Endodermal cell (in vitro differentiated cells): ENCODE measurements around the gene APBA2. TPM values are rescaled to one million over a fixed set of nuclear protein-coding genes. Genes with fewer than 3 reads are reported as not detected.

Experiments
- DNase-seq: peaks from one replicate; pipeline ENCODE4 v3.0.0-alpha.2; 2017
- H3K27ac ChIP-seq: 2 replicates; pipeline ENCODE4 v1.5.1; 2013; ENCODE audit warnings: mild to moderate bottlenecking, low read depth, low read length, moderate library complexity
- H3K27me3 ChIP-seq: 2 replicates; pipeline ENCODE4 v1.6.1; 2013; ENCODE audit warnings: mild to moderate bottlenecking, low read length, moderate library complexity; ENCODE audit not compliant: insufficient read depth, control insufficient read depth, poor library complexity, severe bottlenecking
- H3K36me3 ChIP-seq: 2 replicates; pipeline ENCODE4 v1.7.0; 2013; ENCODE audit warnings: mild to moderate bottlenecking, low read length, moderate library complexity; ENCODE audit not compliant: control insufficient read depth, insufficient read depth
- H3K4me1 ChIP-seq: one replicate; pipeline ENCODE4 v1.7.0; 2013; ENCODE audit warnings: low read length; ENCODE audit not compliant: control insufficient read depth, insufficient read depth
- H3K4me3 ChIP-seq: 2 replicates; pipeline ENCODE4 v1.5.1; 2013; ENCODE audit warnings: mild to moderate bottlenecking, low read length, moderate library complexity
- H3K9ac ChIP-seq: 2 replicates; pipeline ENCODE4 v1.6.1; 2013; ENCODE audit warnings: mild to moderate bottlenecking, low read length, moderate library complexity; ENCODE audit not compliant: poor library complexity, severe bottlenecking; ENCODE audit errors: extremely low read depth
- H3K9me3 ChIP-seq: 2 replicates; pipeline ENCODE4 v1.6.1; 2013; ENCODE audit warnings: mild to moderate bottlenecking, low read length, moderate library complexity; ENCODE audit not compliant: control insufficient read depth
- H3K27ac Mint-ChIP-seq: 2 replicates; pipeline ENCODE4 v1.8.0; 2020; ENCODE audit warnings: mixed read lengths
- H3K27me3 Mint-ChIP-seq: 2 replicates; pipeline ENCODE4 v1.8.0; 2021; ENCODE audit warnings: mild to moderate bottlenecking, mixed read lengths; ENCODE audit not compliant: insufficient read depth
- H3K36me3 Mint-ChIP-seq: 2 replicates; pipeline ENCODE4 v1.8.0; 2020; ENCODE audit warnings: low read depth, mixed read lengths
- H3K4me1 Mint-ChIP-seq: 2 replicates; pipeline ENCODE4 v1.8.0; 2020; ENCODE audit warnings: mixed read lengths
- H3K4me3 Mint-ChIP-seq: 2 replicates; pipeline ENCODE4 v1.8.0; 2020; ENCODE audit warnings: mild to moderate bottlenecking, moderate library complexity, mixed read lengths
- H3K9me3 Mint-ChIP-seq: 2 replicates; pipeline ENCODE4 v1.8.0; 2020; ENCODE audit warnings: mild to moderate bottlenecking, mixed read lengths
- WGBS, 2 experiments: methylation state at CpG; one replicate each; pipeline versions ENCODE4 v1.1.5 to v1.1.7; 2013; ENCODE audit warnings: missing lambda C conversion rate in 2 of 2, mixed read lengths in 1 of 2; ENCODE audit not compliant: insufficient coverage in 1 of 2, insufficient read length in 1 of 2; 5-methylcytosine and 5-hydroxymethylcytosine counted together
- total RNA-seq, 2 donors: library from RNA; stranded (reverse); fragmentation: NEBNext Ultra II Directional in 1 of 2; extraction: Animal tissue kit (Norgen Biotek cat#: 25700) in 1 of 2; gene quantifications; 2 replicates in 1 of 2; 3 replicates in 1 of 2; pipeline ENCODE4 v1.2.1, GENCODE V29; 2021
- TF ChIP-seq, protein P1 (sequence below): fragments of 200-600 bp; sonication (generic); conservative IDR thresholded peaks from 2 replicates; pipeline ENCODE4 v1.5.0; 2021; ENCODE audit warnings: antibody characterized with exemption, mild to moderate bottlenecking

APBA2 gene
- total RNA-seq, 2 donors from 2014 or later = 27.1 to 27.3 TPM

DNA sequence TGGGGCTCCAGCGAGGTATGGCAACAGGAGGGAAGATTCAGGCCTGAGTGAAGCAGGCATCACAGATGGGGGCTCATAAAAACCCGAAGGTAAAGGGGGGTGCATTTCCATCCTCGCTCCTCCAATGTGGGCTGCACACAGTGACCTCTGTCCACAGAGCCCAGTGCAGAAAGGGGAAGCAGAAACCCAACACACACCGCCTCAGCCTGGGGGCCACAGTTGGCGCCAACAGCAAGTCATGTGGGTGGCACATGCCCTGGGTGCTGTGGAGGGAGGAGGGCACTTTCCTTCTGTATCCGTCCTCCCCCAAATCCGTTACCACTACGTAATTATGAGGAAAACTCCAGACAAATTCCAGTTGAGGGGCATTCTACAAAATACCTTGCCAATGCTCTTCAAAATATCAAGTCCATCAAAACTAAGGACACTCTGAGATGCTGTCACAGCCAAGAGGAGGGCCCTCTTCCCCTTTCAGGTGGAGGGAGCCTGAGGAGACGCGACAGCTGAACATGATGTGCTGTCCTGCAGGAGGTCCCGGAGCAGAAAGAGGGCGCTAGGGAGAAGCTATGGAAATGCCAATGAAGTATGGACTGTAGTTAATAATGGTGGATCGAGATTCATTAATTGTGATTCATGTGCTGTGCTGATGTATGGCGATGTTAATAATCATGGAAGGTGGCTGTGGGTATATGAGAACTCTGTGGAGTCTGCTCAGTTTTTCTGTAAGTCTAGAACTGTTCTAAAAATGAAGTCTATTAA is 16.4 kb downstream of the APBA2 start:
- H3K9ac ChIP-seq = no peak overlapping the region
- Mint-ChIP-seq H3K4me1 (no peaks in the 10 kb centered on the region), H3K27me3 (peaks cover under 1% of the 10 kb centered on the region), H3K36me3 (no peaks in the 10 kb centered on the region), H3K27ac (no peak overlapping the region), H3K4me3 (no peak overlapping the region), H3K9me3 (peaks cover 1% of the 10 kb centered on the region)
- 90 to 91% methylated on average over 5 to 14 of the region's 14 CpGs for WGBS, 2 experiments
- H3K36me3 ChIP-seq = no peaks in the 10 kb centered on the region
- H3K27ac ChIP-seq = no peak overlapping the region
- no peak overlapping the region for H3K4me3 ChIP-seq
- TF ChIP-seq, protein P1, sequence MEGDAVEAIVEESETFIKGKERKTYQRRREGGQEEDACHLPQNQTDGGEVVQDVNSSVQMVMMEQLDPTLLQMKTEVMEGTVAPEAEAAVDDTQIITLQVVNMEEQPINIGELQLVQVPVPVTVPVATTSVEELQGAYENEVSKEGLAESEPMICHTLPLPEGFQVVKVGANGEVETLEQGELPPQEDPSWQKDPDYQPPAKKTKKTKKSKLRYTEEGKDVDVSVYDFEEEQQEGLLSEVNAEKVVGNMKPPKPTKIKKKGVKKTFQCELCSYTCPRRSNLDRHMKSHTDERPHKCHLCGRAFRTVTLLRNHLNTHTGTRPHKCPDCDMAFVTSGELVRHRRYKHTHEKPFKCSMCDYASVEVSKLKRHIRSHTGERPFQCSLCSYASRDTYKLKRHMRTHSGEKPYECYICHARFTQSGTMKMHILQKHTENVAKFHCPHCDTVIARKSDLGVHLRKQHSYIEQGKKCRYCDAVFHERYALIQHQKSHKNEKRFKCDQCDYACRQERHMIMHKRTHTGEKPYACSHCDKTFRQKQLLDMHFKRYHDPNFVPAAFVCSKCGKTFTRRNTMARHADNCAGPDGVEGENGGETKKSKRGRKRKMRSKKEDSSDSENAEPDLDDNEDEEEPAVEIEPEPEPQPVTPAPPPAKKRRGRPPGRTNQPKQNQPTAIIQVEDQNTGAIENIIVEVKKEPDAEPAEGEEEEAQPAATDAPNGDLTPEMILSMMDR = peak; percentile 73
- no peaks in the 10 kb centered on the region for H3K9me3 ChIP-seq
- DNase-seq = peak; percentile 80
- H3K4me1 ChIP-seq = no peaks in the 10 kb centered on the region
- no peaks in the 10 kb centered on the region for H3K27me3 ChIP-seq

DNA sequence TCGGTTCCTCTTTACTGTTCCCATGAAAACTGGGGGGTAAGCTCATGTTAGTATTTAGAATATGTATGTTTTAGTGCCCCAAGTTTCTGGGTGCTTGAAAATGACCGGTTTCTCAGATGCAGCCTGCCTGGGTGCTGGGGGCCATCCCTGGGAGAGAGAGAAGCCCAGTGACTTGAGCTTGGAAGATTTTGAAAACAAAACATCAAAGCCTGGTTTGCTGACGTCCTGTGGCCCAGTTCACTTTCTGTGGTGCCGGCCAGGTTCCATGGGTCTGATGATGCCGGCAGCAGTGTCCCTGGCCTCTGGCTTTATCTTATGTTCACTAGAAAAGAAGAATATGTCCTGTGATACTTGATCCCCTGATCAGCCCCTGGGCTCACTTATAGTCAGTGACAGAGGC is 17.1 kb downstream of the APBA2 start:
- Mint-ChIP-seq H3K4me3 (no peak overlapping the region), H3K36me3 (no peaks in the 10 kb centered on the region), H3K9me3 (peaks cover 3% of the 10 kb centered on the region), H3K27ac (no peak overlapping the region), H3K27me3 (no peaks in the 10 kb centered on the region), H3K4me1 (no peaks in the 10 kb centered on the region)
- TF ChIP-seq, protein P1 = no peak
- Histone ChIP-seq H3K9ac (no peak overlapping the region), H3K4me3 (no peak overlapping the region), H3K4me1 (no peaks in the 10 kb centered on the region), H3K9me3 (no peaks in the 10 kb centered on the region), H3K36me3 (no peaks in the 10 kb centered on the region), H3K27me3 (no peaks in the 10 kb centered on the region), H3K27ac (no peak overlapping the region)
- DNase-seq = no peak
- WGBS, 2 experiments = 92 to 93% methylated on average over 4 to 5 of the region's 5 CpGs

DNA sequence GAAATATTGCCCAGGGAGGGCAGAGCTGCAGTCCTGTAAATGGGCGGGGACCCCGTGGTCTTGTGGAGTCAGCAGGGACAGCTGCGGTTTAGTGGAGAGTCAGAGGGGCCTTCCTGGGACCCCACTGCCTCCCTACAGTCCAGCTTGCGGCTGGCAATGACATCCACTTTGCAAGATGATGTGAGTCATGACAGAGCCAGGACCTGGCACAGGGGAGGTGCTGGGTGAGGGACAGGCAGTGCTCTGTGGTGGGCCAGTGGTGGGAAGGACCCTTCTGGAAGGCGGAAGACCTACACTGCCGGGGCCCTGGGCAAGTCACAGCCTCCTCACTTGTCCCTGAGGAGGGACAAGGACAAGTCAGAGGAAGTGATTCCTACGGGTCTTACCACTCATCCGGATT is 17.8 kb downstream of the APBA2 start:
- no peak overlapping the region for H3K27ac ChIP-seq
- Mint-ChIP-seq H3K27me3 (no peaks in the 10 kb centered on the region), H3K9me3 (peaks cover 3% of the 10 kb centered on the region), H3K36me3 (peaks cover 1% of the 10 kb centered on the region), H3K4me1 (no peaks in the 10 kb centered on the region), H3K27ac (no peak overlapping the region), H3K4me3 (no peak overlapping the region)
- H3K9ac ChIP-seq = no peak overlapping the region
- WGBS, 2 experiments = 93 to 94% methylated on average over 2 to 8 of the region's 8 CpGs
- no peak overlapping the region for H3K4me3 ChIP-seq
- no peaks in the 10 kb centered on the region for H3K27me3 ChIP-seq
- DNase-seq = no peak
- no peaks in the 10 kb centered on the region for H3K4me1 ChIP-seq
- TF ChIP-seq, protein P1 = no peak
- H3K36me3 ChIP-seq = no peaks in the 10 kb centered on the region
- H3K9me3 ChIP-seq = no peaks in the 10 kb centered on the region
